ENCODE data around the gene COQ4. TPM values are rescaled to one million over a fixed set of nuclear protein-coding genes. Genes with fewer than 3 reads are reported as not detected.

Gene COQ4
- 43.0 and 45.9 TPM in 2 replicates for total RNA-seq

GRCh38 chr9:128322404-128323211, at the start of gene COQ4, which contains the start of gene TRUB2:
Gene COQ4, plus strand, starts transcription at chr9:128322839. Its CDS starts 20 bp downstream, at chr9:128322859.
Gene TRUB2, minus strand, starts transcription at chr9:128322447. Its CDS starts 39 bp downstream, at chr9:128322408.

DNA sequence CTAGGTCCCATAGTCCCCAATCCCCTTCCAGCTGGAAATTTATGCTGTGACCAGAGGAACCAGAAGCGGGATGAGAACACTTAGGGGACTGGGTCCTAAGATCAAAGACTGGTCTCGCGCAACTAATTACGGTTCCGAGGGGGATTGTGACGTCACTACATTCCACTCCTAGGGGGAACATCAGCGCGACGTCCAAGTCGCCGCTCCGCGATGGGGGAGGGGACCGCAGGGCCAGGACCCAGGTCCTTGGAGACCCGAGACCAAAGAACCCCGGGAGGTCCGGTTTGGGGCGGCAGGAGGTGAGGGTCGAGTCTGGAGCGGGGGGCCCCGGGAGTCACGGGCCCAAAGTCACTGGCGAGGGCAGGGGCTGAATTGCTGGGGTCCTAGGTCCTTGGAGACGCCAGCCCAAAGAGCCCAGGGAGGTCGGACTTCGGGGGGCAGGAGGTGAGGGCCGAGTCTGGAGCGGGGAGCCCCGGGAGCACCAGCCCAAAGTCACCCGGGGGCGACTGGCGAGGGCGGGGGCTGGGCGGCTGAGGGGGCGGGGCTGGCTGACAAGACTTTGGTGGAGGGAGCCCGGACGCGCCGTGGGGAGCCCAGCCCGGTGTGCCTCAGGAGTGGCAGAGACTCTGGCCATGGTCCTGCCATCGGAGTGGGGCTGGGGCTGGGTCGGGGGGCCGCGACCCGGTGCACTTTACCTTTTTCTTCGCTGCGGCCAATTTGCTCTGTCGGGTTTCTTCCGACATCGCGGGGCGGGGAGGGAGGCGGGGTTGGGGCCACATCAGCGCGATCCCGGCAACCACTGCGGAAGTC, 47.2 kb upstream of the COQ4 start, which contains the start of gene GOLGA2:
Gene GOLGA2 (minus strand): TSS at position 810 of the 810 bp plus-strand sequence. CDS start 31 bp downstream, at position 779.

DNA sequence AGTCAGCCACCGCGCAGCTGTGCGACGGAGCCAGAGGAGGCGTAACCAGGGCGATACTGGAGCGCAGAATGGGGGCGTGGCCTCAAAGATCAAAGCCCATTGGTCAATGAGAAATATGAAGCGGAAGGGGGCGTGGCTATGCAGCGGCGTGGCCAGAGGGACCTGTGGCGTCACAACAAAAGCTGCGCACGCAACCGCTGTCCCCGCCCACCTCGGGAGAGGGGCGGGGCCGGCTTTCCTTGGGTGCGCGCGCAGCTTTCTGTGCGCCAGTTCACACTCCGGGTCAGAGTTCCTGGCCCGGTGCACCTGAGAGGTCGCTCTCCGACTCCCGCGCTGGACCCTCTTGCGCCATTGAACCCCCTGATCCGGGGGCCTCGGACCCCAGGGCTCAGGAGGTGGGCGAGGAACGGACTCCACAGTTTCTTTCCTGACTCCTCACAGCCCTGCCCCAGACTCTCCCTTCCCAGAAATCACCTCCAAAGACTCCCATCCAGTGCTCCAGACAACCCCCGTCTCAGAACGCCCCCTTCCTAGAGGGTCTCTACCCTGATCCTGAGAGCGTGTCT, 46.5 kb upstream of the COQ4 start, which contains the start of gene SWI5:
Gene SWI5 (plus strand): TSS at position 269 of the 566 bp plus-strand sequence.

GRCh38 chr9:128339761-128340690, 17.4 kb downstream of the COQ4 start, which contains the start of gene SLC27A4:
Gene SLC27A4, plus strand, starts transcription at chr9:128340527. Its CDS starts 2,606 bp downstream, at chr9:128343133.

DNA sequence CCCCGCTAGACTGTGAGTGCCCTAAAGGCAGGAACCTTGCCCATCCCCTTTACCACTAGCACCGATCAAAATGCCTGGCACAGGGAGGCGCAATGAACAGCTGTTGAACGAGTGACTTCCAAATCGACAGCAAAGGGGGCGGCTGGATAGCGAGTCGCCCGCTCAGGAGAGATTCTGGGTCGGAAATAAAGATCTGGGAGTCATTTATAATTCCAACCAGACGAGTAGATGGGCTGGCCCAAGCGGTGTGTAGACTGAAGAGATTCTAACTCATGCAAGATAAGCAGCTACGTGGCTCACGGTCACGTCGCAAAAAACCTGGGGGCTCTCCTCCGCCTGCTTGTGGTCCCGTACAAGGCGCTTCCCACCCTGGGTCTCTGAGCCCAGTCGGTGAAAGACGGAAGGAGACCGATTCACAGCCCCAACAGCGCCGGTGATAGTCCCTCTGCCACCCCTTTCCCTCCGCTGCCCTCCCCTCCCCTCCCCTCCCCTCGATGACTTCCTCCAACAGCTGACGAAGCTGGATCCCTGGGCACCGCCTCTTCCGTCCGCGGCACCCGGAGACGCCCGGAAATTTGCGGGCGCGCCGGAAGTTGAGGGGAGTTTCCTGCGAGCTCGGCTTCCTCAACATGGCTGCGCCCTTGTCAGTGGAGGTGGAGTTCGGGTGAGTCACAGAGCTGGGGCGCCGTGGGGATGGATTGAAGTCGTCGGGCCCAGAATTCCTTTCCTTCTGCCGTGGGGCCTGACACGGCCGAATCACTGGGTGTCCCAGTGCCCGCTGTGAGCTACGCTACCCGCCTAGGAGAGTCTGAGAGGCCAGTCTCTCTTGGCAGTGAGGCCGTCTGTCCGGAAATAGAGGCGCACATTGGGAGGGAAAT, 48.4 kb downstream of the COQ4 start, which contains the start of gene URM1:
Gene URM1 (plus strand): TSS at position 623 of the 878 bp plus-strand sequence. CDS start 7 bp downstream, at position 630.

Other genes with a start within 250 kb of the COQ4 start
- gene PTGES2, start 195.1 kb upstream of the COQ4 start, total RNA-seq: 57.1 and 61.7 TPM in 2 replicates
- gene LCN2, start 173.4 kb upstream of the COQ4 start, total RNA-seq: not detected in 2 replicates
- gene BBLN, start 162.6 kb upstream of the COQ4 start, total RNA-seq: 19.9 and 26.1 TPM in 2 replicates
- gene CIZ1, start 131.3 kb upstream of the COQ4 start, total RNA-seq: 37.1 and 40.1 TPM in 2 replicates
- 23.1 and 45.6 TPM in 2 replicates for gene DNM1, start 119.5 kb upstream of the COQ4 start, total RNA-seq
- gene GOLGA2, start 46.8 kb upstream of the COQ4 start, total RNA-seq: 61.4 and 70.2 TPM in 2 replicates
- 19.5 and 23.1 TPM in 2 replicates for gene SWI5, start 46.6 kb upstream of the COQ4 start, total RNA-seq
- gene TRUB2, start 392 bp upstream of the COQ4 start, total RNA-seq: 21.7 and 26.2 TPM in 2 replicates
- gene SLC27A4, start 17.7 kb downstream of the COQ4 start, total RNA-seq: 22.8 and 29.9 TPM in 2 replicates
- 28.2 and 32.7 TPM in 2 replicates for gene URM1, start 48.5 kb downstream of the COQ4 start, total RNA-seq
- gene CERCAM, start 98.0 kb downstream of the COQ4 start, total RNA-seq: 55.1 and 75.0 TPM in 2 replicates
- gene ODF2, start 133.2 kb downstream of the COQ4 start, total RNA-seq: 41.5 and 55.9 TPM in 2 replicates
- gene GLE1, start 181.9 kb downstream of the COQ4 start, total RNA-seq: 33.1 and 39.5 TPM in 2 replicates
- gene SPTAN1, start 229.7 kb downstream of the COQ4 start, total RNA-seq: 283 and 383 TPM in 2 replicates